GM12801 (cell line): Measurements from ENCODE around the gene ZFP36L1.

Experiments
- CTCF ChIP-seq: IDR thresholded peaks from one replicate; pipeline ENCODE4 v1.5.1; 2011; ENCODE audit warnings: control low read depth; ENCODE audit not compliant: insufficient read length; ENCODE audit errors: extremely low read depth

ZFP36L1 gene

GRCh38 chr14:68792979-68793733 lies at the start of gene ZFP36L1:
Gene ZFP36L1, minus strand, starts transcription at chr14:68793067. Its CDS starts 129 bp downstream, at chr14:68792938.
- no peak for TF ChIP-seq CTCF

GRCh38 chr14:68842298-68842697 lies 49.4 kb upstream of the ZFP36L1 start:
- TF ChIP-seq CTCF = no peak

GRCh38 chr14:68841016-68841809 lies 48.3 kb upstream of the ZFP36L1 start:
- no peak for TF ChIP-seq CTCF

- no peak for TF ChIP-seq CTCF
These were observed 47.6 kb upstream of the ZFP36L1 start for GRCh38 chr14:68840454-68840853.

- no peak for TF ChIP-seq CTCF
These were observed 43.2 kb upstream of the ZFP36L1 start for GRCh38 chr14:68836082-68836481.

GRCh38 chr14:68834816-68835215 lies 41.9 kb upstream of the ZFP36L1 start:
- no peak for TF ChIP-seq CTCF

- TF ChIP-seq CTCF = no peak
These were observed 35.8 kb upstream of the ZFP36L1 start for GRCh38 chr14:68828698-68829097.
